GM19467 (cell line): ENCODE data around the gene PPP1R27.
"Not testable (repeated sequence)": the region's sequence is repeated elsewhere in the genome, so short reads cannot be mapped to it uniquely, and the experiment has no call there.

Source experiments
- ATAC-seq: cut with Tn5 transposase; IDR thresholded peaks from one replicate; pipeline ENCODE4 v1.9.1; 2021; ENCODE audit warnings: mild to moderate bottlenecking, moderate library complexity; ENCODE audit not compliant: unreplicated experiment

Gene PPP1R27

GRCh38 chr17:81842725-81843504 is 8.1 kb upstream of the PPP1R27 start:
- ATAC-seq, result no peak

- no peak for ATAC-seq
Measured at GRCh38 chr17:81842378-81842724, 7.5 kb upstream of the PPP1R27 start.

DNA sequence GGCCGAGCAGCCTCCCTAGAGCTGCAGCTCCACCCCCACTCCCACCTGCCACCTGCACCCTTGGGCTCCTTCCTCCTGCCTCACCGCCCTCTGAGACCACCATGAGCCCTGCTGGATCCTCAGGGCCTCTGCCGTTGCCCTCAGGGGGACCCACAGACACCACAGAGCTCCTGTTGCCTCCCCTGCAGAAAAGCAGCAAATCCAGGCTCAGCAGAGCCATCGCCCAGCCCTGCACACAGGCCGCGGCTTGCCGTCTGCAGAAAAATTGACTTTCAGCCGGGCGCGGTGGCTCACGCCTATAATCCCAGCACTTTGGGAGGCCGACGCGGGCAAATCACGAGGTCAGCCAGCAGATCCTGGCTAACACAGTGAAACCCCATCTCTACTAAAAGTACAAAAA is 7.0 kb upstream of the PPP1R27 start:
- ATAC-seq, result no peak

DNA sequence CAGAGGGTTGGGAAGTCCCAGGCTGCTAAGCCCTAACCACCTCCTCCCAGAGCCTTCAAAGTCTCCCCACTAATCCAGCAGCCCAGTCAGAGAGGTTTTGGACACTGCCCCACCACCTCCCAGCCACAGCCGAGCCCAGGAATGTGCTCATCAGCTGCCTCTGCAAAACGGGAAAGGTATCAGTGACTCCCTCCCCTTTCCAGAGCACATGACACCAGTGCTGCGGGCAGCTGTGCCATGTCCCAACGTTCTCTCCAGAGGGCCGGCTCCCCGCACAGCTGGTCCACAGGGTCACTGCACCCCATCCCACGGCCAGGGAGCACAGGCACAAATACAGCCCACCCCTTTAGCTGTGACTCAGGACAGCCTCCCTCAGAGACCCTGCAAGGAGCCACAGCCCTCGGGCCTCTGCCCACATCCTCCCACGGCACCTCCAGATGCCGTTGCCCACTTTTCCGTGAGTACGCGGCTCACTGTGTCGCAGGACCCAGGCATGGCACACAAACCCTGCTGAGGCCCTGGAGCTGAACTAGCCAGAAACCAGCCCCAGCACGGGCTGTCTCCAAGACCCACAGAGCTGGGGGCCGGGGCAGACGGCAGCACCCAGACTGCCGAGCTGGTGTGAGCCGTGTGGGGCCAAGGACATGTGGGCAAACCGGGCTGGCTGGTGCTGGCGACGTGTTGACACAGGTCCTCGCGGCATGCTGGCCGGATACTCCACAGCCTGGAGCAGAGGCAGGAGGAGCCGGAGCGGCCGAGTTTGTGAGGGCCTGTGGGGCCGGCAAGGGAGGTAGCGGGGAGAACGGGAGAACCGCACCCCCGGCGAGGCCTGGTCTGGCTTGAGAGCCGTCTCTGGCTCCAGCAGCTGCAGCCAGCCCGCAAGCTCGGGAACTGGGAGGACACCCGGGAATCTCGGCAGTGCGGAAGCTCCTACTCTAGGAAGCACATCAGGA is 6.3 kb upstream of the PPP1R27 start:
- ATAC-seq, result no peak

- not testable (repeated sequence) for ATAC-seq
Measured at GRCh38 chr17:81840059-81840458, 5.2 kb upstream of the PPP1R27 start.

GRCh38 chr17:81839301-81839700 is 4.5 kb upstream of the PPP1R27 start:
- no peak for ATAC-seq

GRCh38 chr17:81838753-81839255 is 4.0 kb upstream of the PPP1R27 start:
- ATAC-seq, result no peak

- no peak for ATAC-seq
Measured at GRCh38 chr17:81837641-81838040, 2.8 kb upstream of the PPP1R27 start.

GRCh38 chr17:81833921-81834830 is 674 bp downstream of the PPP1R27 start:
- no peak for ATAC-seq

DNA sequence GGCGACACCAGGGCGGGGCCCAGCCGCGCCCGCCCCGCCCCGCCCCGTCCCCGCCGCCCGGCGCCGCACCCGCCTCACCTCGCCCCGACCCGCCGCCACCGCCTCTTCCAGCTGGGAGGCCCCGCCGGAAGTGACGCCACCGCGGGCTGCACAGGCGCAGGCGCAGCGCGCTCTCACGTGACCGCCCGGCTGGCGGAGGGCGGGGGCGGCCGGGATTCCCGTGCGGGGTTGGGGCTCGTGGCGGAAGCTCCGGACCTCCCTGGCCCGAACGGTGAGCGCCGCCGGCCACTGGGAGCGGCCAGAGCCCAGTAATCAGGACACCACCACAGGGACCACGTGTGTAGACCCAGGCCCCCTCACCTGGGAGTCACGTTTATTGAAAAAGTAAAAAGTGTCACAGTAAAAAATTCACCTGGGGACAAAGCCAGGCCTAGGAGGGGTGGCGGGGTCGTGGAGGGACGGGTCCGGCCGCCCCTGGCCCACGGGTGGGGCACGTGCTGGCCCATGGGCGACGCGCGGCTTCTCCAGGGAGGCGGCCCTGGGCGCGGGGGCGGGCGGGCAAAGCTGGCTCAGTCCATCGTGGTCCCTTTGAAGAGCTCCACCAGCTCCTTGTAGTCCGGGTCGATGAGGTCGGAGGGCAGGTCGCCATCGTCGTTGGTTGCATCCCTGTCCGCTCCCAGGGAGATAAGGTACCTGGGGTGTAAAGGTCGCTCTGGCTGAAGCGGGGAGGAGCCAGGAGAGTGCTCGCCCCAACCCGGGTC is 1.5 kb downstream of the PPP1R27 start, which contains the start of gene MCRIP1:
TSS of gene MCRIP1 (minus strand) at position 132 of the 761 bp plus-strand sequence. CDS start 8,785 bp downstream, outside the sequence.
- peak; percentile 76 for ATAC-seq

DNA sequence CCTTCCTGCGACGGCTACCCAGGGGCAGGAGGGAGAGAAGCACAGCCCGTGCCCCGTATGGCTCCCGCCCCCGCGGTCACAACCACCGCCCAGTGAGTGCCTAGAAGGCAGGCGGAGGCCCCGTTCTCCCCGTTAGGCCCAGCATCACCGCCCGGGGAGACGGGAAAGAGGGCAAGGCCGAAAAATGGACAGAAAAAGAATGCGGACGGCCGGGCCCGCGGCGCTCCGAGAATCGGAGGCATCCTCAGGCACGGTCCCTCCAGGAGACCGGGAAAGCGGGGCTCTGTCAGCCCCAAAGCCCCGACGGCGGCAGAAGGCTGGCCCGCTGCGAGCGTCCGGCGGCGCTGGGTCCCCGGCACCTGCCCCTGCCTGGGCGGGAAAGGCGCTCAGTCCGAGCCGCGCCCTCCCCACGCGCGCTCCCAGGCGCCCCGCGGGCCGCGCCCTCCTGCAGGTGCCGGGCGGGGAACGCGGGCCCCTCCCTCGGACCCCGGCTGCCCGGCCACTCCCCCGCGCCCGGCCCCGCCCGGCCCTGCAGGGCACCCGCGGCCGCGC is 2.2 kb downstream of the PPP1R27 start:
- peak; percentile 7 for ATAC-seq

GRCh38 chr17:81831957-81832607 is 2.8 kb downstream of the PPP1R27 start:
- no peak for ATAC-seq

- ATAC-seq, result no peak
Measured at GRCh38 chr17:81831563-81831956, 3.3 kb downstream of the PPP1R27 start.

- ATAC-seq, result no peak
Measured at GRCh38 chr17:81829858-81830257, 5.0 kb downstream of the PPP1R27 start.

- ATAC-seq, result no peak
Measured at GRCh38 chr17:81828656-81829055, 6.2 kb downstream of the PPP1R27 start.

DNA sequence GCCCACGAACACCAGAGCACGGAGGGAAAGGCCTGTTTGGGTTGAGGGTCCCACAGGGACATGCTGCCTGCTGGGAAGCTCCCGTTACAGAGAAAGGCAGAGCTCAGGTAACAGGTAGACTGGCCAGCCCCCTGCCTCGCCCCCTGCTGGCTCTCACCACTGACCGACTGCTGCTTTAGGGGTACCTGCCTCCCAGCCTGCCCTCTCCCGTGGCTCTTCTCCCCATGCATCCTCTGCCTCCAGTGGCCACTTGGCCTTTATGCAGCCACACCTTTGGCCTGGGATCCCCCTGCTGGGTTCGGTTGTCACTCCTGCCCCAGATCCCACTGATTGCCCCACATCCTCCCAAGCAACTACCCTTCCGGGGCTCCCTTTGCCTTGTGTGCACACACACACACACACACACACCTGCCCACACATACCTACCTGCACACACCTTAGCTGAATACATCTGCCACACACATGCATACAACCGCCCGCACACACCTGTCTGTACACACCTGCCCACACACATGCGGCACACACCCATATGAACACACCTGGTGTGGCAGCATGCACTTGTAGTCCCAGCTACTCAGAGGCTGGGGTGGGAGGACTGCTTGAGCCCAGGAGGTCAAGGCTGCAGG is 8.9 kb downstream of the PPP1R27 start:
- ATAC-seq, result no peak

- no peak for ATAC-seq
Measured at GRCh38 chr17:81824595-81824994, 10.3 kb downstream of the PPP1R27 start.

- no peak for ATAC-seq
Measured at GRCh38 chr17:81823820-81824550, 10.9 kb downstream of the PPP1R27 start.
